PFSK-1 (cell line): ENCODE results near the gene F5.

Experiments used
- FOXP2 ChIP-seq: optimal IDR thresholded peaks from 2 replicates; pipeline ENCODE3; 2011; ENCODE audit warnings: borderline replicate concordance, control low read depth, inconsistent platforms; ENCODE audit not compliant: insufficient read depth; ENCODE audit errors: extremely low read length, extremely low read depth
- POLR2AphosphoS5 ChIP-seq: IDR thresholded peaks from 2 replicates; pipeline ENCODE4 v1.6.1; 2012; ENCODE audit warnings: low read depth, mild to moderate bottlenecking, control low read depth, low read length, moderate library complexity
- SIN3A ChIP-seq: IDR thresholded peaks from 2 replicates; pipeline ENCODE4 v1.6.1; 2012; ENCODE audit warnings: mild to moderate bottlenecking, low read length, moderate library complexity, borderline replicate concordance; ENCODE audit not compliant: insufficient read depth
- TAF1 ChIP-seq: IDR thresholded peaks from 2 replicates; pipeline ENCODE4 v1.6.1; 2012; ENCODE audit warnings: low read length, control low read depth, borderline replicate concordance; ENCODE audit not compliant: insufficient read depth
- TF ChIP-seq, protein P1 (sequence below), 2 experiments: IDR thresholded peaks; 2 replicates each; pipeline versions ENCODE4 v1.6.1 to v1.8.0; 2011 to 2012; ENCODE audit warnings: low read depth in 2 of 2, low read length in 2 of 2, control low read depth in 1 of 2, inconsistent platforms in 1 of 2, mild to moderate bottlenecking in 1 of 2, moderate library complexity in 1 of 2; ENCODE audit not compliant: insufficient read depth in 1 of 2

F5 gene

DNA sequence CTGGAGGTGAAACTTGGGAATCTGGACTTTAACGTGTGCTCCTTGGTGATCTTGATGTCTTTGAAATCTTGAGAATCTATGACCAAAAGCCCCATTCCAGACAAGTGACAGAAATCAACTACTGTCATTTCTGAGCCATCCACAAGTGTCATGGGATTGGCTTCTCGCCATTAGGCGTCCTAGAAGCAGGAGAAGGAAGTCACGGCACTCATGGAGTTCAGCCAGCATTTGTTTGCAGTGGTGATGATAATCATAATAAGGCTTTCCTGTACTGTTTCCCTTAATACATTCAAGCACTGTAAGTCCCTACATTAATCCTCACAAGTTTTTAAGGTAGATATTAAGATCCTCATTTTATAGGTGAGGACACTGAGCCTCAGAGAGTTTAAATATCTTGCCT lies 11.9 kb downstream of the F5 start:
- no peak for TF ChIP-seq POLR2AphosphoS5
- TF ChIP-seq FOXP2, result no peak
- no peak for TF ChIP-seq TAF1
- no peak for TF ChIP-seq SIN3A
- TF ChIP-seq, protein P1, sequence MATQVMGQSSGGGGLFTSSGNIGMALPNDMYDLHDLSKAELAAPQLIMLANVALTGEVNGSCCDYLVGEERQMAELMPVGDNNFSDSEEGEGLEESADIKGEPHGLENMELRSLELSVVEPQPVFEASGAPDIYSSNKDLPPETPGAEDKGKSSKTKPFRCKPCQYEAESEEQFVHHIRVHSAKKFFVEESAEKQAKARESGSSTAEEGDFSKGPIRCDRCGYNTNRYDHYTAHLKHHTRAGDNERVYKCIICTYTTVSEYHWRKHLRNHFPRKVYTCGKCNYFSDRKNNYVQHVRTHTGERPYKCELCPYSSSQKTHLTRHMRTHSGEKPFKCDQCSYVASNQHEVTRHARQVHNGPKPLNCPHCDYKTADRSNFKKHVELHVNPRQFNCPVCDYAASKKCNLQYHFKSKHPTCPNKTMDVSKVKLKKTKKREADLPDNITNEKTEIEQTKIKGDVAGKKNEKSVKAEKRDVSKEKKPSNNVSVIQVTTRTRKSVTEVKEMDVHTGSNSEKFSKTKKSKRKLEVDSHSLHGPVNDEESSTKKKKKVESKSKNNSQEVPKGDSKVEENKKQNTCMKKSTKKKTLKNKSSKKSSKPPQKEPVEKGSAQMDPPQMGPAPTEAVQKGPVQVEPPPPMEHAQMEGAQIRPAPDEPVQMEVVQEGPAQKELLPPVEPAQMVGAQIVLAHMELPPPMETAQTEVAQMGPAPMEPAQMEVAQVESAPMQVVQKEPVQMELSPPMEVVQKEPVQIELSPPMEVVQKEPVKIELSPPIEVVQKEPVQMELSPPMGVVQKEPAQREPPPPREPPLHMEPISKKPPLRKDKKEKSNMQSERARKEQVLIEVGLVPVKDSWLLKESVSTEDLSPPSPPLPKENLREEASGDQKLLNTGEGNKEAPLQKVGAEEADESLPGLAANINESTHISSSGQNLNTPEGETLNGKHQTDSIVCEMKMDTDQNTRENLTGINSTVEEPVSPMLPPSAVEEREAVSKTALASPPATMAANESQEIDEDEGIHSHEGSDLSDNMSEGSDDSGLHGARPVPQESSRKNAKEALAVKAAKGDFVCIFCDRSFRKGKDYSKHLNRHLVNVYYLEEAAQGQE (IDR thresholded peaks at IDR 0.05; ENCODE audit: insufficient read depth in 1 of 2, low read depth in 2 of 2, low read length in 2 of 2), result no peak

DNA sequence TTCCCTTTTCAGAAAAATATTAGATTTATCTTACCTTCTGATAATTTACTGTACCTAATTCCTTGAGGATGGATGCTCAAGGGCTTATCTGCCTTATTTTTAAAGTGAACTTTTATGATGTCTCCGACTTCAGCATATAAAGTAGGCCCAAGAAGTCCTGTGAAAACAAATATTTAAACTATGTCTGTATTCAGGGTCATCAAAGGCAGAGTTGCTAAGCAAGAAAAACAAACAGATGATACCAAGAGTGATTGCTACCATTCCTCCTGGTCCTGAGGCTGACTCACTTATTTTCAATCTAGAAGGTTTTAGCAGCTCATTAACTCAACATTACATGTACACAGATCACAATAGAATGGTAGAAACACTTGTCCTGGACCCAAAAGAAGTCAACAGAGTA lies 14.1 kb downstream of the F5 start:
- TF ChIP-seq SIN3A (no peak), FOXP2 (no peak)

DNA sequence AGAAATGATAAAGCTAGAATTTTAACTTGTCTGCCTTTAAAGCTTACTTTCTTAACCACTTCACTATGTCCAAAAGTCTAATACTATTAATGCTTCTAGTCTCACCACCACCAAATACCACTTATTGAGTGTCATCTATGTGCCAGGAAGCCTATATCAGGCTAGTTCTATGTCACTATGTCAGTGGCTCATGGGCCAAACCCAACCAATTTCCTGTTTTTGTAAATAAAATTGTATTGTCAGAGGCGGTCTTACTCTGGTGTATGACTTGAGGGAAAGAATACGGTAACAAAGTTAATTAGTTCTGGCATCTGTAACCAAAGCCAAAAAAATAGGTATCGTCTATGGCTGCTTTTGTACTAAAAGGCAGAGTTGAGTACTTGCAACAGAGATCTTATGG lies 14.8 kb downstream of the F5 start:
- no peak for TF ChIP-seq POLR2AphosphoS5
- TF ChIP-seq TAF1, result no peak
- no peak for TF ChIP-seq FOXP2
- TF ChIP-seq, protein P1 (IDR thresholded peaks at IDR 0.05; ENCODE audit: insufficient read depth in 1 of 2, low read depth in 2 of 2, low read length in 2 of 2), result no peak
- no peak for TF ChIP-seq SIN3A

DNA sequence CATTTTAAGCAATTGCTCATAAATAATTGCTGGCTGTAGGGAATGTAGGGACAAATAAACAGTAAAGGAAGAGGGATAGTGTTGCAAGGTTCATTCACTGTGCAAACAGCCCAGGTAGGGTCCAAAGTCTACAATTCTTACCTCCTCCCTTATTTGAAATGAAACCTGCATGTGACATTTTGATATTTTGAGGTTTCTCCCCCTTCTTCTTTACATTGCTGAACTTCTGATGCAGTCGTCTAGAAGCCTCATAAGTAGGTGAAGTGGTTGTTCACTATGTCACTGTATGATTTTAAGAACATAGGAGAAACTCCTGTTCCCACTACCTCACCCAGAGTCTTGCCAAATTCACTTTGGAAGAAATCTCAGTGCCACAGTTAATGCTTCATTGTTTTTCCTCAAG lies 16.1 kb downstream of the F5 start:
- TF ChIP-seq FOXP2, result no peak
- no peak for TF ChIP-seq SIN3A
- TF ChIP-seq POLR2AphosphoS5, result no peak
- TF ChIP-seq, protein P1 (IDR thresholded peaks at IDR 0.05; ENCODE audit: insufficient read depth in 1 of 2, low read depth in 2 of 2, low read length in 2 of 2), result no peak
- no peak for TF ChIP-seq TAF1

DNA sequence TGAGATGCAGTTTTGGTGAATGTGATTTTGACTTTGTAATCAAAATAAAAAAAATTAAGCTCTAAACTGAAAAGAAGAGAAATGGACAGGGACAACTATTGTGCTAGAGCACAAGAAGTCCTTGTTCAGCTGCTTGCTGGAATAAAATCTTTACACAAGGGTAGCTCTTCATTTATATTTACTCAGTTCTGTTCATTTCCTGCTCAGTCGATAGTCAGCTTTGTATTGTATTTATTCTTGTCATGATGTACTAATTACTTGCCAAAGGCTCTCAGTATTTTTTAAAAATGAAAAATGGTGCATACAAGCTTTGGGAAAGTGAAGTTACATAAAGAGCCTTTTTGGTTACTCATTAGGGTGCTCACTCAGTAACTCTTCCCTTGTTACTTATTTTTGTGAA lies 17.8 kb downstream of the F5 start:
- TF ChIP-seq FOXP2 (no peak), TAF1 (no peak), POLR2AphosphoS5 (no peak), SIN3A (no peak)
- TF ChIP-seq, protein P1 (IDR thresholded peaks at IDR 0.05; ENCODE audit: insufficient read depth in 1 of 2, low read depth in 2 of 2, low read length in 2 of 2), result no peak
